ENCODE data around the gene SYK.

Gene SYK

GRCh38 chr9:90946982-90947381 lies 145.4 kb downstream of the SYK start:
- no peak for DNase-seq (ENCODE audit: low spot score)

Data from HuH-7 (cell line).